ENCODE results near the gene CYGB.

The CYGB gene

GRCh38 chr17:76484228-76484725 is 53.2 kb downstream of the CYGB start:
- in situ Hi-C loops (cut with MboI; ENCODE audit: low sequenced_read_pairs) = no loop called here

GRCh38 chr17:76481071-76481655 is 56.3 kb downstream of the CYGB start:
- in situ Hi-C loops (cut with MboI; ENCODE audit: low sequenced_read_pairs) = no loop called here

GRCh38 chr17:76480632-76481031 is 56.9 kb downstream of the CYGB start:
- in situ Hi-C loops (cut with MboI; ENCODE audit: low sequenced_read_pairs) = no loop called here

- in situ Hi-C loops (cut with MboI; ENCODE audit: low sequenced_read_pairs) = no loop called here
Measured at GRCh38 chr17:76479515-76480060, 57.9 kb downstream of the CYGB start.

- in situ Hi-C loops (cut with MboI; ENCODE audit: low sequenced_read_pairs) = no loop called here
Measured at GRCh38 chr17:76478730-76479514, 58.6 kb downstream of the CYGB start.

- in situ Hi-C loops (cut with MboI; ENCODE audit: low sequenced_read_pairs) = no loop called here
Measured at GRCh38 chr17:76478097-76478496, 59.4 kb downstream of the CYGB start.

- in situ Hi-C loops (cut with MboI; ENCODE audit: low sequenced_read_pairs) = no loop called here
Measured at GRCh38 chr17:76477576-76477975, 59.9 kb downstream of the CYGB start.

All from hTERT RPE-1 (cell line).